Adipocyte (in vitro differentiated cells): ENCODE measurements around the gene SNCB.

ENCODE experiments used
- DNase-seq: peaks from one replicate; pipeline ENCODE4 v3.0.0-alpha.2; 2015; ENCODE audit warnings: low read depth
- H3K27me3 ChIP-seq: replicated peaks from 2 replicates; pipeline ENCODE4 v1.7.0; 2013; ENCODE audit warnings: mild to moderate bottlenecking, low read length, moderate library complexity; ENCODE audit not compliant: control insufficient read depth, insufficient read depth
- H3K36me3 ChIP-seq: 2 replicates; pipeline ENCODE4 v1.7.0; 2013; ENCODE audit warnings: low read length, mild to moderate bottlenecking, moderate library complexity; ENCODE audit not compliant: control insufficient read depth, insufficient read depth, severe bottlenecking
- H3K4me1 ChIP-seq: 2 replicates; pipeline ENCODE4 v1.7.0; 2013; ENCODE audit warnings: mild to moderate bottlenecking, low read length, moderate library complexity; ENCODE audit not compliant: control insufficient read depth, insufficient read depth
- H3K4me3 ChIP-seq: 2 replicates; pipeline ENCODE4 v1.7.0; 2013; ENCODE audit warnings: mild to moderate bottlenecking, low read length, moderate library complexity
- H3K9ac ChIP-seq: 2 replicates; pipeline ENCODE4 v1.7.0; 2013; ENCODE audit warnings: mild to moderate bottlenecking, low read length, moderate library complexity
- H3K9me3 ChIP-seq: 2 replicates; pipeline ENCODE4 v1.7.0; 2013; ENCODE audit warnings: mild to moderate bottlenecking, low read length, moderate library complexity; ENCODE audit not compliant: control insufficient read depth

The SNCB gene

GRCh38 chr5:176648474-176649194, 18.3 kb upstream of the SNCB start:
- H3K4me3 ChIP-seq = peak overlapping the region; percentile 92
- H3K4me1 ChIP-seq = peaks cover 16% of the 10 kb centered on the region
- no peaks in the 10 kb centered on the region for H3K9me3 ChIP-seq
- H3K9ac ChIP-seq = peak overlapping the region; percentile 98
- no peak for DNase-seq
- H3K36me3 ChIP-seq = peaks cover 11% of the 10 kb centered on the region
- no peaks in the 10 kb centered on the region for H3K27me3 ChIP-seq

- Histone ChIP-seq H3K4me3 (peak overlapping the region; percentile 92), H3K9ac (peak overlapping the region; percentile 98), H3K27me3 (no peaks in the 10 kb centered on the region), H3K36me3 (peaks cover 4% of the 10 kb centered on the region), H3K9me3 (no peaks in the 10 kb centered on the region), H3K4me1 (peaks cover 16% of the 10 kb centered on the region)
- DNase-seq = peak; percentile 53
Observed at GRCh38 chr5:176647843-176648473, 17.6 kb upstream of the SNCB start.

- Histone ChIP-seq H3K9ac (peak within 1 kb of the TSS; percentile 98), H3K4me1 (peaks cover 16% of the 10 kb centered on the region)
- peak; percentile 100 for DNase-seq
Observed at GRCh38 chr5:176647030-176647842, 16.9 kb upstream of the SNCB start, which contains the start of gene TSPAN17. TSS of gene TSPAN17 (plus strand) at chr5:176647484. CDS start at chr5:176647616, 132 bp downstream.

GRCh38 chr5:176646707-176647029, 16.3 kb upstream of the SNCB start:
- peak overlapping the region; percentile 74 for H3K4me3 ChIP-seq
- DNase-seq = no peak

More at GRCh38 chr5:176647030-176647842, 16.9 kb upstream of the SNCB start, which contains the start of gene TSPAN17:
- no peaks in the 10 kb centered on the region for H3K27me3 ChIP-seq
- peak within 1 kb of the TSS; percentile 92 for H3K4me3 ChIP-seq
- H3K36me3 ChIP-seq = no peaks in the 10 kb centered on the region
- H3K9me3 ChIP-seq = no peaks in the 10 kb centered on the region

GRCh38 chr5:176646049-176646706, 15.8 kb upstream of the SNCB start:
- Histone ChIP-seq H3K4me3 (no peak overlapping the region), H3K4me1 (peaks cover 16% of the 10 kb centered on the region), H3K36me3 (no peaks in the 10 kb centered on the region), H3K9me3 (no peaks in the 10 kb centered on the region), H3K27me3 (no peaks in the 10 kb centered on the region), H3K9ac (peak overlapping the region; percentile 83)
- no peak for DNase-seq

More at GRCh38 chr5:176646707-176647029, 16.3 kb upstream of the SNCB start:
- Histone ChIP-seq H3K27me3 (no peaks in the 10 kb centered on the region), H3K9ac (peak overlapping the region; percentile 83), H3K4me1 (peaks cover 16% of the 10 kb centered on the region), H3K9me3 (no peaks in the 10 kb centered on the region), H3K36me3 (no peaks in the 10 kb centered on the region)

GRCh38 chr5:176644878-176645670, 14.7 kb upstream of the SNCB start:
- no peaks in the 10 kb centered on the region for H3K27me3 ChIP-seq
- H3K9ac ChIP-seq = no peak overlapping the region
- DNase-seq = no peak
- H3K9me3 ChIP-seq = no peaks in the 10 kb centered on the region
- no peak overlapping the region for H3K4me3 ChIP-seq
- H3K4me1 ChIP-seq = peaks cover 16% of the 10 kb centered on the region
- H3K36me3 ChIP-seq = no peaks in the 10 kb centered on the region

- H3K9ac ChIP-seq = no peak overlapping the region
- H3K27me3 ChIP-seq = no peaks in the 10 kb centered on the region
- no peaks in the 10 kb centered on the region for H3K9me3 ChIP-seq
- no peak overlapping the region for H3K4me3 ChIP-seq
- DNase-seq = no peak
- H3K36me3 ChIP-seq = no peaks in the 10 kb centered on the region
- peaks cover 19% of the 10 kb centered on the region for H3K4me1 ChIP-seq
Observed at GRCh38 chr5:176644294-176644693, 14.0 kb upstream of the SNCB start.

GRCh38 chr5:176643491-176644219, 13.3 kb upstream of the SNCB start:
- Histone ChIP-seq H3K9ac (no peak overlapping the region), H3K4me3 (no peak overlapping the region), H3K27me3 (no peaks in the 10 kb centered on the region), H3K36me3 (no peaks in the 10 kb centered on the region), H3K9me3 (no peaks in the 10 kb centered on the region), H3K4me1 (peaks cover 15% of the 10 kb centered on the region)
- DNase-seq = no peak

GRCh38 chr5:176642675-176643490, 12.5 kb upstream of the SNCB start:
- H3K27me3 ChIP-seq = no peaks in the 10 kb centered on the region
- no peaks in the 10 kb centered on the region for H3K9me3 ChIP-seq
- no peak for DNase-seq
- no peak overlapping the region for H3K4me3 ChIP-seq
- peaks cover 8% of the 10 kb centered on the region for H3K4me1 ChIP-seq
- no peaks in the 10 kb centered on the region for H3K36me3 ChIP-seq
- no peak overlapping the region for H3K9ac ChIP-seq
